RWPE1 (cell line): ENCODE results near the gene ETFRF1.

Experiments
- CTCF ChIA-PET: fragments of 350-600 bp; sonication (Branson Sonifier 250); formaldehyde crosslinking; extraction: SDS; loops from one replicate; lab custom pipeline; 2021; lab: Yijun Ruan, JAX
- POLR2A ChIA-PET: fragments of 400-600 bp; formaldehyde crosslinking; extraction: SDS; loops from one replicate; lab custom pipeline; 2020; ENCODE audit warnings: antibody characterized with exemption; ENCODE audit not compliant: low non-redundant PET; lab: Yijun Ruan, JAX
- DNase-seq: peaks from one replicate; pipeline ENCODE4 v3.0.0; 2012; ENCODE audit warnings: low spot score
- H3K27ac ChIP-seq: fragments of 450-650 bp; 2 replicates; pipeline ENCODE4 v1.5.1; 2017
- CTCF ChIP-seq: fragments of 450-650 bp; conservative IDR thresholded peaks from 2 replicates; pipeline ENCODE4 v1.5.1; 2017; ENCODE audit warnings: low read depth, mild to moderate bottlenecking

ETFRF1 gene

GRCh38 chr12:25254271-25254880, 59.3 kb downstream of the ETFRF1 start:
- ChIA-PET POLR2A (no interaction called here), CTCF (interaction anchor here (0.6 kb wide), 1 partner anchor 47 kb away, joined by 6 read pairs; no protein-coding TSS in a partner anchor)
- no peak for TF ChIP-seq CTCF
- no peak for DNase-seq
- no peak overlapping the region for H3K27ac ChIP-seq
